ENCODE measurements around the gene CTTNBP2NL.
"Not testable (repeated sequence)": the region's sequence is repeated elsewhere in the genome, so short reads cannot be mapped to it uniquely, and the experiment has no call there.

The CTTNBP2NL gene

GRCh38 chr1:112457955-112458354 is 61.9 kb downstream of the CTTNBP2NL start:
- Histone ChIP-seq H3K27ac (ENCODE audit: insufficient read depth, low read length, poor library complexity, severe bottlenecking) (no peak overlapping the region), H3K36me3 (ENCODE audit: control insufficient read depth, insufficient read depth, low read length) (no peaks in the 10 kb centered on the region), H3K4me1 (ENCODE audit: control insufficient read depth, insufficient read depth, low read length, poor library complexity, severe bottlenecking) (no peaks in the 10 kb centered on the region), H3K9me3 (ENCODE audit: control insufficient read depth, low read length) (no peaks in the 10 kb centered on the region), H3K27me3 (replicated peaks; ENCODE audit: control insufficient read depth, insufficient read depth, low read length, poor library complexity, severe bottlenecking) (no peaks in the 10 kb centered on the region), H3K4me3 (ENCODE audit: insufficient read depth, low read depth, low read length, poor library complexity, severe bottlenecking) (no peak overlapping the region)
- no peak for DNase-seq

- Histone ChIP-seq H3K9me3 (ENCODE audit: control insufficient read depth, low read length) (no peaks in the 10 kb centered on the region), H3K27me3 (replicated peaks; ENCODE audit: control insufficient read depth, insufficient read depth, low read length, poor library complexity, severe bottlenecking) (no peaks in the 10 kb centered on the region), H3K36me3 (ENCODE audit: control insufficient read depth, insufficient read depth, low read length) (no peaks in the 10 kb centered on the region), H3K27ac (ENCODE audit: insufficient read depth, low read length, poor library complexity, severe bottlenecking) (no peak overlapping the region), H3K4me1 (ENCODE audit: control insufficient read depth, insufficient read depth, low read length, poor library complexity, severe bottlenecking) (no peaks in the 10 kb centered on the region), H3K4me3 (ENCODE audit: insufficient read depth, low read depth, low read length, poor library complexity, severe bottlenecking) (no peak overlapping the region)
- DNase-seq: no peak
Measured at GRCh38 chr1:112458756-112459155, 62.7 kb downstream of the CTTNBP2NL start.

GRCh38 chr1:112460615-112461014 is 64.6 kb downstream of the CTTNBP2NL start:
- Histone ChIP-seq H3K27ac (ENCODE audit: insufficient read depth, low read length, poor library complexity, severe bottlenecking) (no peak overlapping the region), H3K4me1 (ENCODE audit: control insufficient read depth, insufficient read depth, low read length, poor library complexity, severe bottlenecking) (no peaks in the 10 kb centered on the region), H3K27me3 (replicated peaks; ENCODE audit: control insufficient read depth, insufficient read depth, low read length, poor library complexity, severe bottlenecking) (no peaks in the 10 kb centered on the region), H3K4me3 (ENCODE audit: insufficient read depth, low read depth, low read length, poor library complexity, severe bottlenecking) (no peak overlapping the region), H3K9me3 (ENCODE audit: control insufficient read depth, low read length) (no peaks in the 10 kb centered on the region), H3K36me3 (ENCODE audit: control insufficient read depth, insufficient read depth, low read length) (no peaks in the 10 kb centered on the region)
- DNase-seq: no peak

- Histone ChIP-seq H3K36me3 (ENCODE audit: control insufficient read depth, insufficient read depth, low read length) (no peaks in the 10 kb centered on the region), H3K4me1 (ENCODE audit: control insufficient read depth, insufficient read depth, low read length, poor library complexity, severe bottlenecking) (peaks cover 5% of the 10 kb centered on the region), H3K9me3 (ENCODE audit: control insufficient read depth, low read length) (no peaks in the 10 kb centered on the region), H3K27ac (ENCODE audit: insufficient read depth, low read length, poor library complexity, severe bottlenecking) (no peak overlapping the region), H3K4me3 (ENCODE audit: insufficient read depth, low read depth, low read length, poor library complexity, severe bottlenecking) (no peak overlapping the region), H3K27me3 (replicated peaks; ENCODE audit: control insufficient read depth, insufficient read depth, low read length, poor library complexity, severe bottlenecking) (no peaks in the 10 kb centered on the region)
- DNase-seq: no peak
Measured at GRCh38 chr1:112461200-112461871, 65.3 kb downstream of the CTTNBP2NL start.

- Histone ChIP-seq H3K9me3 (ENCODE audit: control insufficient read depth, low read length) (no peaks in the 10 kb centered on the region), H3K27ac (ENCODE audit: insufficient read depth, low read length, poor library complexity, severe bottlenecking) (no peak overlapping the region), H3K4me3 (ENCODE audit: insufficient read depth, low read depth, low read length, poor library complexity, severe bottlenecking) (no peak overlapping the region), H3K27me3 (replicated peaks; ENCODE audit: control insufficient read depth, insufficient read depth, low read length, poor library complexity, severe bottlenecking) (no peaks in the 10 kb centered on the region), H3K36me3 (ENCODE audit: control insufficient read depth, insufficient read depth, low read length) (no peaks in the 10 kb centered on the region), H3K4me1 (ENCODE audit: control insufficient read depth, insufficient read depth, low read length, poor library complexity, severe bottlenecking) (peaks cover 8% of the 10 kb centered on the region)
- no peak for DNase-seq
Measured at GRCh38 chr1:112462953-112463279, 66.9 kb downstream of the CTTNBP2NL start.

GRCh38 chr1:112464501-112464900 is 68.5 kb downstream of the CTTNBP2NL start:
- peaks cover 8% of the 10 kb centered on the region for H3K4me1 ChIP-seq (ENCODE audit: control insufficient read depth, insufficient read depth, low read length, poor library complexity, severe bottlenecking)
- H3K27me3 ChIP-seq (replicated peaks; ENCODE audit: control insufficient read depth, insufficient read depth, low read length, poor library complexity, severe bottlenecking): no peaks in the 10 kb centered on the region
- H3K36me3 ChIP-seq (ENCODE audit: control insufficient read depth, insufficient read depth, low read length): no peaks in the 10 kb centered on the region
- no peak for DNase-seq
- H3K4me3 ChIP-seq (ENCODE audit: insufficient read depth, low read depth, low read length, poor library complexity, severe bottlenecking): no peak overlapping the region
- no peak overlapping the region for H3K27ac ChIP-seq (ENCODE audit: insufficient read depth, low read length, poor library complexity, severe bottlenecking)
- H3K9me3 ChIP-seq (ENCODE audit: control insufficient read depth, low read length): no peaks in the 10 kb centered on the region

- no peak for DNase-seq
- no peaks in the 10 kb centered on the region for H3K9me3 ChIP-seq (ENCODE audit: control insufficient read depth, low read length)
- H3K4me3 ChIP-seq (ENCODE audit: insufficient read depth, low read depth, low read length, poor library complexity, severe bottlenecking): no peak overlapping the region
- no peaks in the 10 kb centered on the region for H3K36me3 ChIP-seq (ENCODE audit: control insufficient read depth, insufficient read depth, low read length)
- H3K27ac ChIP-seq (ENCODE audit: insufficient read depth, low read length, poor library complexity, severe bottlenecking): no peak overlapping the region
- H3K4me1 ChIP-seq (ENCODE audit: control insufficient read depth, insufficient read depth, low read length, poor library complexity, severe bottlenecking): peaks cover 8% of the 10 kb centered on the region
- no peaks in the 10 kb centered on the region for H3K27me3 ChIP-seq (replicated peaks; ENCODE audit: control insufficient read depth, insufficient read depth, low read length, poor library complexity, severe bottlenecking)
Measured at GRCh38 chr1:112465122-112465521, 69.1 kb downstream of the CTTNBP2NL start.

- peak overlapping the region; percentile 48 for H3K4me3 ChIP-seq (ENCODE audit: insufficient read depth, low read depth, low read length, poor library complexity, severe bottlenecking)
- H3K36me3 ChIP-seq (ENCODE audit: control insufficient read depth, insufficient read depth, low read length): no peaks in the 10 kb centered on the region
- H3K9me3 ChIP-seq (ENCODE audit: control insufficient read depth, low read length): no peaks in the 10 kb centered on the region
- peaks cover 4% of the 10 kb centered on the region for H3K27me3 ChIP-seq (replicated peaks; ENCODE audit: control insufficient read depth, insufficient read depth, low read length, poor library complexity, severe bottlenecking)
- peak; percentile 64 to 76 (median 68) for DNase-seq
- H3K4me1 ChIP-seq (ENCODE audit: control insufficient read depth, insufficient read depth, low read length, poor library complexity, severe bottlenecking): peaks cover 8% of the 10 kb centered on the region
- no peak overlapping the region for H3K27ac ChIP-seq (ENCODE audit: insufficient read depth, low read length, poor library complexity, severe bottlenecking)
Measured at GRCh38 chr1:112466078-112466660, 70.2 kb downstream of the CTTNBP2NL start.

GRCh38 chr1:112470324-112470723 is 74.3 kb downstream of the CTTNBP2NL start:
- DNase-seq; H3K4me1 ChIP-seq (ENCODE audit: control insufficient read depth, insufficient read depth, low read length, poor library complexity, severe bottlenecking); H3K9me3 ChIP-seq (ENCODE audit: control insufficient read depth, low read length); H3K27ac ChIP-seq (ENCODE audit: insufficient read depth, low read length, poor library complexity, severe bottlenecking); H3K36me3 ChIP-seq (ENCODE audit: control insufficient read depth, insufficient read depth, low read length); H3K27me3 ChIP-seq (replicated peaks; ENCODE audit: control insufficient read depth, insufficient read depth, low read length, poor library complexity, severe bottlenecking); H3K4me3 ChIP-seq (ENCODE audit: insufficient read depth, low read depth, low read length, poor library complexity, severe bottlenecking): not testable (repeated sequence)

GRCh38 chr1:112470966-112471365 is 75.0 kb downstream of the CTTNBP2NL start:
- Histone ChIP-seq H3K4me3 (ENCODE audit: insufficient read depth, low read depth, low read length, poor library complexity, severe bottlenecking) (no peak overlapping the region), H3K4me1 (ENCODE audit: control insufficient read depth, insufficient read depth, low read length, poor library complexity, severe bottlenecking) (peaks cover 6% of the 10 kb centered on the region), H3K27me3 (replicated peaks; ENCODE audit: control insufficient read depth, insufficient read depth, low read length, poor library complexity, severe bottlenecking) (peaks cover 4% of the 10 kb centered on the region), H3K9me3 (ENCODE audit: control insufficient read depth, low read length) (no peaks in the 10 kb centered on the region), H3K36me3 (ENCODE audit: control insufficient read depth, insufficient read depth, low read length) (no peaks in the 10 kb centered on the region), H3K27ac (ENCODE audit: insufficient read depth, low read length, poor library complexity, severe bottlenecking) (no peak overlapping the region)
- no peak for DNase-seq

Data from effector memory CD4-positive, alpha-beta T cell (primary cell).